GM19239 (cell line): ENCODE measurements around the gene NRG2.

Experiments
- DNase-seq: peaks from one replicate; pipeline ENCODE4 v3.0.0; 2011; ENCODE audit warnings: low spot score; ENCODE audit not compliant: insufficient read length
- FAIRE-seq: peaks from 2 replicates; lab custom pipeline; 2011; peaks lifted over from hg19 to GRCh38; lab: Jason Lieb, UNC

The NRG2 gene

DNA sequence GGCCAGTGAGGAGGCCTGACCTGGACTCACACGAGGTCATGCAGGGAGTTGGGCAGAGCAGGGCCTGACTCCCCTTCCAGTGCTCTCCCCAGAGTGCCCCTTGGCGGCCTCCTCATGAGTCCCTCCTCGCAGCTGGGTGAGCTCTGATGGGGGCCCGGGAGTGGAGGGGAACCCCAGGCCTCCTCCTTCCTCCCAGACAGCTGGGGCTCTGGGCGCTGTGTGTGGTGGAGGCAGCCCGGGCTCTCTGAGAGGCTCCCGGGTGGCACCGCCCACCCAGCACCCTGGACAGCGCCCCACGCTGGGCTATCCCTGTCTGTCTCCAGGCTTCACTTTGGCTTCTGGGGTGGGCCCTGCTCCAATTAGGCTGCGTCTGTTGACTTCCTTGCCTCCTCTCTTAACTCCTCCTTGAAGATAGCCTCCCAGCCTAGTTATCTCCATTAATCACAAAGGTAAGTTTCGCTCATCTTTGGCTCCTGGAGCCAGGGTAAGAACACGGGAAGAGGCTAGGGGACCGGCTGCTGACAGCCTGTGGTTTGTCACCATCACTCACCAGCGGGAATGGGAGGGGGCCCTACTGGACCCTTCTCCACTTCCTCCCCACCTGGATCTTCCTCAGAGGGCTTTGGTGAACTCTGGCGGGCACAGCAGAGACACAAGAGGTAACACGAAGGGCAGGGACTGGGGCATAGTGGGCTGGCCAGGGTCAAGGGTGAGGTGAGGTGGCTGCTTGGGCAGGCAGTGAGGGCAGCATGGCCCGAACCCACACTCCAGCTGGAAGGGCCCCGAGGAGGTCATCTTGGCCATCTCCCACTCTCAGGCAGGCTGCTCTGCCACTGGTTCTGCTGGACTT is 234.4 kb downstream of the NRG2 start:
- DNase-seq (no peak), FAIRE-seq (no peak)

DNA sequence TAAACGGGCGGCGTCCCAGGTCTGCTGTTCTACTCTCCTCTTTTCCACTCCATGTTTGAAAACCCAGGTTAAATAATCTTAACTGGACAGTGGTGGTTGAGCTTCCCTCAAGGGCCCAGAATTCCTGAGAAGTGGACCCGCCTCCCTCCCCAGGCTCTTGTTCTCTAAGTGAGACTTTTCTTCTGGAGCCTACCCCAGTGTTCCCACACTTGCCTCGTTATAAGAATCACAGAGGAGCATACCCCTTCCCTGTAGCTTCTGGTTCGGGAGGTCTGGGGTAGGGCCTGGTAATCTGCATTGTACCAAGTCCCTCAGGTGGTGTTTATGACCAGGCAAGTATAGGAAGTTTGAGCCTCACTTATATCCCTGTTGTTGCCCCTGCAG is 235.5 kb downstream of the NRG2 start:
- DNase-seq (no peak), FAIRE-seq (no peak)

DNA sequence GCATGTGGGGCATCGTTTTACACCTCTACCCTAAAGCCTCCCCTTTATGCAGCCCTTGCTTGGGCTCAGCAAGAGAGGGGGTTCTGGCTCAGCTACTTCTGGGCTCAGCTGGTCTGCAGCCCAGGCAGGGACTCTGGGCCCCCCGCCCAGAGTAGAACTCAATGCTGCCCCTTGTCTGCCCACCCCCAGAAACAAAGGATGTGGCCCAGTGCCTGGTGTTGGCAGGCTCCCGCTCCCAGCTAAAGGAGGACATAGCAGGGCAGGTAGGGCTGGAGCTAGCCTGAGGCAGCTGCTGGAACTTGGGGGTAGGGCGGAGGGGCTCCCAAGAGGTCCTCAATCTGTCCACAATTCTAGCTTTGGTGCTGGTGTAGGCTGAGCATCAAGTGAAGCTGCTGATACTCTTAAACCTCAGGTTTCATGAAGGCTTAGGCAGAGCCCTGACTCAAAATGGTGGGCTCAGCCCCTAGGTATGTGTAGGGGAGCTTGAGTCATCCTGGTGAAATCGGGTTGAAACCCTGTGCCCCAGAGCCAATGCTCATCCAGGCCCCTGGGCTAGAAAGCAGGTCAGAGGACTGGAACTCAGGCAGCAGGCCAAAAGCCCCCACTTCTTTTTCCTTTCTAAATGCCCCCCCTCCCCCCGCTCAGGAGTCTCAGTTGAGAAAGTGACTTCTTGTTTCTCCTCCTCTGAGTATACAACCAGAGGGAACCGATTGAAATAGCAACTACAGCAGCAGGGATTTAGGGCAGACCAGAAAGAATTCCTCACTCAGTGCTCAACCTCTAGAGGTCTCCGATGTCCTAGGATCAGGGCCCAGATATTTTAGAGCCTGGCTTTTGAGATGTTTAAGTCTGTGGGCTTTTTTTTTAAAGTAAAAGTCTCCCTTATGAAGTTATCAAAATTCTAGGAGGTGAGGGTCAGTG is 236.1 kb downstream of the NRG2 start:
- DNase-seq = no peak
- no peak for FAIRE-seq

DNA sequence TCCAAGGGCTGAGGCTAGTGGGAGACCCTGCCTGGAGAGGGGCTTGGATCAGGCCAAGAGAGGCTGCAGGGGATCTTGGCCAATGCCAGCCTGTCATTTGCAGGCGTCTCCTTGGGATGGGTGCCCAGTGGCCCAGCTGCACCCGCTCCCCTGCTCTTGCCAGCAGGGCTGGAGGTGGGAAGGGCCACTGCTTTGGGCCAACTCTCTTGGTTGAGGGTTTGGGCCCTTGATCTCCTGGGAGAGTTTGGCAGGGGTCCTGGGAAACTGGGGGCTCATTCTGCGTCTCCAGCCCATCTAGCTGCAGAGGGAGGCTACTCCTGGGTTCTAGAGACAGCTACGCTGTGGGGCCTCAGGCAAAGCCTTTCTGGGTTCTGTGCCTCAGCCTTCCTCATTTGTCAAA is 237.0 kb downstream of the NRG2 start:
- no peak for FAIRE-seq
- DNase-seq = no peak

DNA sequence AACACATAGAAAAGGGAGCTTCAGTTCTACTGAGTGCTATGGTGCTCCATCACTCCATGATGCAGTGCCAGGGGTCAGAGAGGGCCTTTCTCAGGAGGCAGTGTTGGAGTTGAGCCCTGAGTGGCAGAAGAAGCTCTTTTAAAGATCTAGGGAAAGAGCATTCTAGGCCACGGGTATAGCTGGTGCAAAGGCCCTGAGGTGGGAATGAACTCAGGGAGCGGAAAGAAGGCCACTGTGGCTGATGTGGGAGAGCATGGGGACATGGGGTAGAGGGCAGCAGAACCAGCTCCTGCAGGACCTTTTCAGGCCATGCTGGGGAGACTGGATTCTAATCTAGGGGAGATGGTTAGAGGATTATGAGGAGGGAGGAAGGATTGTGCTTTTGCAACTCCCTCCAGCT is 237.6 kb downstream of the NRG2 start:
- FAIRE-seq (no peak), DNase-seq (no peak)

DNA sequence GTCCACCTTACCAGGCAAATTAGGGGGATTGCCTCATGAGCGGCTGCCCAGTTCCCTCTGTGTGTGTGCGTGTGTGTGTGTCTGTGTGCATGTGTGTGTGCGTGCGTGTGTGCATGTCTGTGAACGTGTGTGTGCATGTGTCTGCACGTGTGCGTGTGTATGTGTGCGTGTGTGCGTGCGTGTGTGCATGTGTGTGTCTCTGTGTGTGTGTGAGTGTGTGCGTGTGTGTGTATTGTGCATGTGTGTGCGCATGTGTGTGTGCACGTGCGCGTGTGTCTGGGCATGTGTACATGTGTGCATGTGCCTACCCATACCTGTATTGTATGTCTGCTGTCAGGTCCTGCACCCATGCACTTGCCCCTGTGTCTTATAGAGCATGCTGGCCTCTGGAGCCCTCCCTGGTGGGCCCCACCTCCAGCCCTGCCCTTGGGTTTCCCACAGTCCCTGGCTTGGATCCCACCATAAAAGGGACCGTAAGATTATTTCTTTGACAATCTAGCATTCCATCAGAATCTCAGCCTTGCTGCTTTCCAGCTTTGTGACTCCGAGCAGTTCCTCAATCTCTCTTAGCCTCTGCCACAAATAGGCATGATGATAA is 238.2 kb downstream of the NRG2 start:
- FAIRE-seq = no peak
- no peak for DNase-seq

DNA sequence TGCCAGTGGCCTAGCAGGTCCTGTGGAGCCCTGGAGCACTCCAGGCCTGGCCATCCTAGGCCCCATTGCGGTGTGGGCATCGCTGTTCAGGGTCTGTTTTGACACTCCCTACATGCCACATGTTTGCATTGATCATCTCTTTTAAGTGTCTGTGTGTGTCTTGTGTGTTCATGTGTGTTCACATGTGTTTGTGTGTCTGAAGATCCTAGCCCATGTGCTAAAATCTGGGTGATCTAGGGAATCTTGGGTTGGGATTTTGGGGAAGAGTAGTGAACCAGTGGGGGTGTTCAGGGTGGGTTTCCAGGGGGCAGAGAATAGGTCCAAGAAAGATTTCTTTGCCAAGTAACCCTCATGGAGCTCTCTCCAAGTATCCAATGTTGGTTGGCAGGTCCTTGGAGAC is 239.1 kb downstream of the NRG2 start:
- no peak for FAIRE-seq

DNA sequence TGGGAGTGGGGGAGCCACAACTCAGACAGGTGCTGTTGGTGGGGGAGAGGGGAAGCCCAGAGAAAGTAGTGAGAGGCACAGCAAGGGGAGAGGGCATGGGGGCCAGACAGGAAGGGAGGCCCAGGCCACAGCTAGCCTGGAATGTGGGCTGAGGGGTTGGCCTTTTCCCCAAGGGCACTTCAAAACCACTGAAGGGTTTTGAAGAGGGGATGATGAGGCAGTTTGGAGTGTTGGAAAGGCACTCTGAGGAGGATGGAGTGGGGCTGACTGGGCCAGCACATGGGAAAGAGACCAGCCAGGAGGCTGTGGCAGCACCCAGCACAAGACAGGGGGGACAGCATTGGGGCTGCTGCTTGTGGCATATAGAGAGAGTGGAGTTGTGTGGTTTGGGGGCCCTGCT is 243.7 kb downstream of the NRG2 start:
- no peak for DNase-seq
- FAIRE-seq = no peak

More for the DNA sequence above, 239.1 kb downstream of the NRG2 start:
- DNase-seq = no peak

DNA sequence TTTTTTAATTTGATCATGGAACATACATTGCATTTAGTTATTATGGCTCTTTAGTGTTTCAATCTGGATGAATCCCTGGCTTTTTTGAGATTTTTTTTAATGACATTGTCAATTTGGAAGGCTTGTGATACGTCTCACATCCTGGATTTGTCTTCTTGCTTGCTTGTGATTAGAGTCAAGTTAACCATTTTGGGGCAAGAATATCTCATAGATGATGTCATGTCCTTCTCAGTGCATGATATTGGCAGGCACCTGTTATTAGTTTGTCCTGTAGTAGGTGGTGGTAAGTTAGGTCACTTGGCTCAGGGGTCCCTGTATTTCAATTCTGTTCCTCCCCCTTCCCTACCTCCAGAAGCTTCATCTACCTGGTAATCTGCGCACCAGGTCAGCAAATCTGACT is 244.2 kb downstream of the NRG2 start:
- no peak for FAIRE-seq
- DNase-seq = no peak

DNA sequence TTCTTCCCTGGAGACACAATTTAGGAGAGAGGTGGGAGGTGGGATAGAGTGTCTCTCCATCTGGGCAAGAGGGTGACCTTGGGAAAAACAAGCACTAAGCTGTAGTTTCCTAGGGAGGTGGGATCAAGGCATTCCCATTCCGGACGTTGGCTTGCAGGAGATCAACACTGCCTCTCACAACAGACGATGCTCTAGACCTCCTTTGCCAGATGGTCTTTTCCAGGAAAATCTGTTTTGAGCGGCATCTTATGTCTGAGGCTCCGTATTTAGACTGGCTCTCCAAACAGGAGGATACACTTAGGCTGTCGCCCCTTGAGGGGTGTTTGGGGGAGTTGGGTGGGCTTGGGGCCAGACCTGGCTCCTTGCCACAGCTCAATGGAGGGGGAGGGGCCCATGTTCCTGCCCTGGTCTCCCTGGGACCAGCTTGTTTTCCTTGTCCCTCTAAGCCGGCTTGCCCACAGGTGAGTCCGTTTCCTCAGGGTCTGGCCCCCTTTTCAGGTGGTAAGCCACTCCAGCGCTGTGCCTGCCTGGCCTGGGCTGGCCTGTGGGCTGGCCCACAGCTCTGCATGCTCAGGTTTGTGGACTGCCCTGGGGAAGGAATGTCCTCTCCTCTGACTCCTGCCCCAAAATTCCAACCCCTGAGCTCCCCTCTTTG is 245.1 kb downstream of the NRG2 start:
- no peak for FAIRE-seq
- DNase-seq = no peak

DNA sequence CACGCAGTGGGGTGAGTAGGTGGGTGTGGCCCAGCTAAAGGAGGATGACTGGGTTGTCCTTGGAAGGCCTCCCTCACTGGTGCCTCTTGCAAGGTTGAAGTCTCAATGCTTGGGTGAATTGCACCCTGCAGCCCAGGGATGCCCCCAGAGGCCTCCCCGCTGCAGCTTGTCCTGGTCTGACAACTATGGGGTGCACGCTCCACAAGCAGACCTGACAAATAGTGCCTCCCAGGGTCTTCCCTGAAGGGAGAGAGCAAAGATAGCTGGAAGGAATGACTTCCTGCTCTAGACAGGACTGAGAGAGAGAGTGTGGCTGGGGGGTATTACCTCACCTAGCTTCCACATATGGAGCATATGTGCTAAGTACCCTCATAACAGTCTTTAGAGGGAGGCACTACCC is 245.8 kb downstream of the NRG2 start:
- DNase-seq (no peak), FAIRE-seq (no peak)
